Measurements from ENCODE around the gene AXIN2. TPM values are rescaled to one million over a fixed set of nuclear protein-coding genes. Genes with fewer than 3 reads are reported as not detected.

Gene AXIN2, protein sequence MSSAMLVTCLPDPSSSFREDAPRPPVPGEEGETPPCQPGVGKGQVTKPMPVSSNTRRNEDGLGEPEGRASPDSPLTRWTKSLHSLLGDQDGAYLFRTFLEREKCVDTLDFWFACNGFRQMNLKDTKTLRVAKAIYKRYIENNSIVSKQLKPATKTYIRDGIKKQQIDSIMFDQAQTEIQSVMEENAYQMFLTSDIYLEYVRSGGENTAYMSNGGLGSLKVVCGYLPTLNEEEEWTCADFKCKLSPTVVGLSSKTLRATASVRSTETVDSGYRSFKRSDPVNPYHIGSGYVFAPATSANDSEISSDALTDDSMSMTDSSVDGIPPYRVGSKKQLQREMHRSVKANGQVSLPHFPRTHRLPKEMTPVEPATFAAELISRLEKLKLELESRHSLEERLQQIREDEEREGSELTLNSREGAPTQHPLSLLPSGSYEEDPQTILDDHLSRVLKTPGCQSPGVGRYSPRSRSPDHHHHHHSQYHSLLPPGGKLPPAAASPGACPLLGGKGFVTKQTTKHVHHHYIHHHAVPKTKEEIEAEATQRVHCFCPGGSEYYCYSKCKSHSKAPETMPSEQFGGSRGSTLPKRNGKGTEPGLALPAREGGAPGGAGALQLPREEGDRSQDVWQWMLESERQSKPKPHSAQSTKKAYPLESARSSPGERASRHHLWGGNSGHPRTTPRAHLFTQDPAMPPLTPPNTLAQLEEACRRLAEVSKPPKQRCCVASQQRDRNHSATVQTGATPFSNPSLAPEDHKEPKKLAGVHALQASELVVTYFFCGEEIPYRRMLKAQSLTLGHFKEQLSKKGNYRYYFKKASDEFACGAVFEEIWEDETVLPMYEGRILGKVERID
- total RNA-seq (10 to 100 TPM; 21.3 to 22.2 TPM), polyA plus RNA-seq (1 to 10 TPM; 1.8 to 6.7 (median 3.0) TPM), total RNA-seq (1.9 to 16.7 (median 13.8) reads per million in 6 experiments)

DNA sequence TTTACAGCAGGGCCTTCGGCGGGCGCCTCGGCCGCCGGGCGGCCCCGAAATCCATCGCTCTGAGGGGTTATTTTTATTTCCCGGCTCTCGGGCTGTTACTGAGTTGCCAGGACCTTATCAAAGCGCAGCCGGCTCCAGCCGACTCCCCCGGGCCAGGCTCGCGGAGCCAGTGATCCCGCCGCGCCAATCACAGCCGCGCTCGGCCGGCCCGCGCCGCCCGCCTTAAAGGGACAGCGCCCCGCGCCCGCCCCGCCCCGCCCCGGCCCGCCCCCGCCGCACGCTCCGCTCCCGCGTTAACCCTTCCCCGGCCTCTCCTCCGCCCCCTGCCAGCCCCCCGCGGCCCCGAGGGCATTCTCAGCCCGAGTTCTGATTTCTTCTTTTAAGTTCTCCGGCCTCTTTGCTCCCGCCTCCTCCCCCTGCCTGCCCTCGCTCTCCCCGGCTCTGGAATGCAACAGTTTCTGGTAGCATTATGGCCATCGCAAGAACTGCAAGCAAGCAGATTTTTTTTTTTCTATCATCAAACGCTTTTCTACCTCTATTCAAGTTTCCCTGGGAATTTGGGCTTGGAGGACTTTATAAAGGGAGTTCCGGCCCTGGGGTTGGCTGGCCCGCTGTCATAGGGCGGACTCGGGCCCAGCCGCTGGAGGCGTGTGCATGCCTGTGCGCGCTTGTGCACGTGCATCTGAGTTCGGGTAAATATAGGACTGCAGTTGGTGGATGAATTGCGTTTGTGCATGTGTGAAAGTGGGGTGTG is at the start of gene AXIN2:
Gene AXIN2 (minus strand): TSS at position 197 of the 754 bp plus-strand sequence. CDS start 3,028 bp downstream, outside the sequence.
- H3K36me3 Mint-ChIP-seq, result no peaks in the 10 kb centered on the region
- ATAC-seq, result peak; percentile 74 to 82
- peak within 1 kb of the TSS in 9 of 10 donors; percentile 77 to 93 (median 86) for H3K4me3 Mint-ChIP-seq
- H3K4me1 Mint-ChIP-seq, result peaks cover 14 to 39% (median 36%) of the 10 kb centered on the region in 4 donors
- no peaks in the 10 kb centered on the region for H3K9me3 Mint-ChIP-seq
- peaks cover 0 to 2% (median 0%) of the 10 kb centered on the region in 5 donors for H3K27me3 Mint-ChIP-seq
- POLR2A ChIA-PET, result interaction anchor here (1.1 kb wide), 1 partner anchor 10 kb away, joined by 3 read pairs; no protein-coding TSS in a partner anchor
- peak within 1 kb of the TSS; percentile 51 to 93 (median 87) for H3K27ac Mint-ChIP-seq
- DNase-seq, result peak; percentile 76 to 92 (median 86)

DNA sequence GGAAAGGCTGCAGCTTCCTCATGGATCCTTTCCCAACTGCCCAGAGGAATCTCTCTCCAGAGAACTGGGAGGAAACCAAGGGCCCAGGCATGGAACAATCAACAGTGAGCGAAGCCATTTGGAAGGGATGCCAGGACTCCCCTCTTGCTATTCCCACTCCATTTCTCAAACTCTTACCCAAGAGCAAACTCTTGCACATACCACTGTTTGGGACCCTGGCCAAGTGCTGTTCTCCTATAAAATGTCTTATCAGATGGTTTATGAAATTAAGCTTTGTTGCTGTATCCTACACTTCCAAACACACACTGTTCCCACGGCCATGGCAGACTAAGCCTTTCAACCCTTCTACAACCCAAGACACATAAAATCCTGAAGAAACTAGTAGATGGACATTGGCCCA is 48.3 kb upstream of the AXIN2 start:
- DNase-seq, result no peak
- no peak overlapping the region for H3K27ac Mint-ChIP-seq
- no peak overlapping the region for H3K4me3 Mint-ChIP-seq
- no peaks in the 10 kb centered on the region for H3K36me3 Mint-ChIP-seq
- H3K4me1 Mint-ChIP-seq, result peaks cover 0 to 11% (median under 1%) of the 10 kb centered on the region in 4 donors
- ATAC-seq, result no peak
- no peaks in the 10 kb centered on the region for H3K9me3 Mint-ChIP-seq
- POLR2A ChIA-PET, result no interaction called here
- H3K27me3 Mint-ChIP-seq, result peaks cover 0 to 6% (median 0%) of the 10 kb centered on the region in 5 donors

DNA sequence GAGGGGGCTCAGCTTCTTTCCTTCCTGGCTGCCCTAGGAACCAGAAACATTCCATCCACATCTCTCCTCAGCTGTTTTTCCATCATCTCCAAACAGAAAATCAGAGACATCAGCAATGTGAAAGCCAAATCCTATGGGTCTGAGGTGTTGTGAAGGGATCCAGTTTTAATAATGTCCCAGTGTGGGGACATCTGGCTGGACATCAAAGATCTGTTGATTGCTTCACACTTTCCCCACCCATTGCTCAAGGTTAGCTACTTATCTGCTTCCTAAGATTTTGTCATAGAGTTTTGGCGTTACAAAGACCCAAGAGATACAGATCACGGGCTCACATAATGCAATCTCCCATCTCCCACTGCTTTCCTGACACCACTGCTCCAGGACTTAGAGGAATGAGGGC is 47.8 kb upstream of the AXIN2 start:
- H3K4me1 Mint-ChIP-seq, result peaks cover 0 to 11% (median under 1%) of the 10 kb centered on the region in 4 donors
- POLR2A ChIA-PET, result no interaction called here
- DNase-seq, result no peak

DNA sequence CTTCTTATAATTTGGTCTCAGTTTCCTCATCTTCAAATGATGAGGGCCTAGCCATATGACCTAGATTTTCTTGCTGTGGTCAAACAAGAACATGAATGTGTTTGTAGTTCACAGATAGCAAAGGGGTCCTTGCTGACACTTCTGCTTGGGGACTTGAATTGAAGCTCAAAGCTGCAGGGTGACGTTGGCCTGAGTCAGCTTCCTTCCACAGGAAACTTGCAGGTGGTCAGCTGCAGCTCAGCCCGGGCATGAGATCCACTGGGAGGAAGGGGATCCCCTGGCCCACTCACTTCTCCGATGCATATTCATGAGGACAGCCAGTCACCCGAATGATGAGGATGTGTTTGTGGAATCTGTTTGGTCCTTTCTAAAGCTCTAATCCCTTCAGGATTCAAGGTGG is 42.6 kb upstream of the AXIN2 start:
- Mint-ChIP-seq H3K27me3 (peaks cover 0 to 3% (median 0%) of the 10 kb centered on the region in 5 donors), H3K9me3 (no peaks in the 10 kb centered on the region), H3K4me1 (peaks cover 0 to 8% (median 5%) of the 10 kb centered on the region in 4 donors), H3K36me3 (no peaks in the 10 kb centered on the region), H3K4me3 (no peak overlapping the region), H3K27ac (no peak overlapping the region)
- no peak for DNase-seq
- no peak for ATAC-seq
- POLR2A ChIA-PET, result no interaction called here

More for the DNA sequence above, 47.8 kb upstream of the AXIN2 start:
- H3K9me3 Mint-ChIP-seq, result no peaks in the 10 kb centered on the region
- H3K27me3 Mint-ChIP-seq, result peaks cover 0 to 6% (median 0%) of the 10 kb centered on the region in 5 donors
- H3K27ac Mint-ChIP-seq, result no peak overlapping the region
- no peak overlapping the region for H3K4me3 Mint-ChIP-seq
- no peak for ATAC-seq
- no peaks in the 10 kb centered on the region for H3K36me3 Mint-ChIP-seq

DNA sequence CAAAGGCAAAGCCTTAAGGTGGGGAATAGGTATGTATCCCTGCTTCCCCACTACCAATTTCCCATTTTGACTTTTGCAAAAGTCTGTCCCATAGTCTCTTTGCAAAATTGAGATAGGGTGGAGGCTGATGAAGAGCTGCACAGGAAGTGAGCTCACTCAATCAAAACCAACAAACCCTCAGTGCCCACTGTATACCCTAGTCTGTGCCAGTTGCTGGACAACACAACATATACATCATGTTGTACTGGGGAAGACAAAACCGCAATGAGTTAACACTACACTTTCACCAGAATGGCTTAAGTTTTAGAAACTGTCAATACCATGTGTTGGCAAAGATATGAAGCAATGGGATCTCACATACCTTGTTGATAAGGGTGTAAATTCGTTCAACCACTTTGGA is 40.4 kb upstream of the AXIN2 start:
- POLR2A ChIA-PET, result interaction anchor here (0.7 kb wide), 1 partner anchor 399 kb away, joined by 3 read pairs; no protein-coding TSS in a partner anchor
- Mint-ChIP-seq H3K4me1 (peaks cover 0 to 8% (median 4%) of the 10 kb centered on the region in 4 donors), H3K4me3 (no peak overlapping the region), H3K27me3 (peaks cover 0 to 3% (median 0%) of the 10 kb centered on the region in 5 donors), H3K27ac (peak overlapping the region in 1 of 10 donors; percentile 19), H3K9me3 (no peaks in the 10 kb centered on the region), H3K36me3 (no peaks in the 10 kb centered on the region)
- ATAC-seq (no peak), DNase-seq (no peak)

GRCh38 chr17:65601145-65601544 is 39.7 kb upstream of the AXIN2 start:
- H3K4me3 Mint-ChIP-seq, result no peak overlapping the region
- peak overlapping the region in 1 of 10 donors; percentile 15 for H3K27ac Mint-ChIP-seq
- H3K27me3 Mint-ChIP-seq, result peaks cover 0 to 2% (median 0%) of the 10 kb centered on the region in 5 donors
- no peaks in the 10 kb centered on the region for H3K36me3 Mint-ChIP-seq
- peaks cover 0 to 5% (median 4%) of the 10 kb centered on the region in 4 donors for H3K4me1 Mint-ChIP-seq
- POLR2A ChIA-PET, result no interaction called here
- H3K9me3 Mint-ChIP-seq, result no peaks in the 10 kb centered on the region
- DNase-seq (no peak), ATAC-seq (no peak)

DNA sequence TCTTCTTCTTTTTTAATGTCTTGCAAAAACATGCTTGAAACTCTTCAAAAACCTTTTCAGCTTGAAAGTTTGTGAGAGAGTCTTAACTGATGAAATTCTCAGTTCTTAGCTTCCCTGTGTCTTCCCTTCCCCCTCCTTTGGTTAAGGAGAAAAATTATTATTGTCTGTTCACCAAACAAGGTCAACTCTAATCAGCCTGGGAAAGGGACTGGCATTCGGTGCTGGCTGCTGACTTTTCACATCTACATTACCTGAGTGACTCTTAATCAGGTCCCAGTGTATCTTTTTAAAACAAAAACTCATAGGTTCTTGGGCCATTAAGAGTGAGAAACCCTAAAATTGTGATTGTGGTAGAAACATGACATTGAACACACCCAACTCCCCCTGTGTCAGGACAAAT is 39.1 kb upstream of the AXIN2 start:
- no peak for ATAC-seq
- Mint-ChIP-seq H3K36me3 (no peaks in the 10 kb centered on the region), H3K4me1 (peaks cover 0 to 6% (median 3%) of the 10 kb centered on the region in 4 donors), H3K4me3 (no peak overlapping the region), H3K27ac (no peak overlapping the region), H3K9me3 (no peaks in the 10 kb centered on the region), H3K27me3 (peaks cover 0 to 2% (median 0%) of the 10 kb centered on the region in 5 donors)
- POLR2A ChIA-PET, result no interaction called here
- no peak for DNase-seq

DNA sequence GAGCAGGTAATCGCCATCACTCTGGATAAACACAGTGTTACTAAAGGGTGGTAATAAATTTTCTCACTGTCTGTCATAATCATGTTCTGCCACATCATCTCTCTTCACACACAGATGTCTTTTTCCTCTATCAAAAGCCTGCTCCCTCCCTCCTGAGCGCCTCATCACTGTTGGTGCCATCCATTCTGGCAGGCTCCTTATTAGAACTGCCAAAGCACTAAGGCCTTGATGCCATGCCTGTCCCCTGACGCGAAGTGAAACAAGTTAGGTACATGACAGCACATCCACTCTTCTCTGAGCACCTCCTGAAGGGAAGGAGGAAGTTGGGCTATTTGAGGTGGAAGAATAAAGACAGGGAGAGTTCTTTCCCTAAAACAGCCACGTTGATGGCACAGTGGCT is 38.2 kb upstream of the AXIN2 start:
- H3K36me3 Mint-ChIP-seq, result no peaks in the 10 kb centered on the region
- peaks cover under 1 to 14% (median 10%) of the 10 kb centered on the region in 4 donors for H3K4me1 Mint-ChIP-seq
- peaks cover 0 to 2% (median 0%) of the 10 kb centered on the region in 5 donors for H3K27me3 Mint-ChIP-seq
- no peak for DNase-seq
- ATAC-seq, result no peak
- no peak overlapping the region for H3K4me3 Mint-ChIP-seq
- POLR2A ChIA-PET, result no interaction called here
- H3K9me3 Mint-ChIP-seq, result no peaks in the 10 kb centered on the region
- H3K27ac Mint-ChIP-seq, result no peak overlapping the region

DNA sequence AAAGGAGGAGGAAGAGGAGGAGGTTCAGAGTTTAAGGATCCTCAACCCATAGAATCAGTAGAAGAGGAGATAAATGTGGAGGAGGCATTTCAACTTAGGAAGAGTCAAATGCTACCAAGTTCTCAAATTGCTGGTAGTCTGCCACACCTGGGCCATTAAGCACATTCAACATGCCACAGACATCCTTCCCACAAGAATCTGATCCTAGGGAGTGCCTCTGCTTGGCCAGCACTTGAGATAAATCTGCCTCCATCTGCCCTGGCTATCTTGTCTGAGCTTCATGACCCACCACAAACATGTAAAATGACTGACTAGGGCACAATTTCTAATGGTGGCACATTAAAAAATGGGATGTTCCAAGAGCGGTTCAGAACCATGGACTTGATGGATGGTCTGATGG is 37.3 kb upstream of the AXIN2 start:
- ATAC-seq (no peak), DNase-seq (no peak)
- POLR2A ChIA-PET, result interaction anchor here (0.6 kb wide), 1 partner anchor 60 kb away, joined by 4 read pairs; no protein-coding TSS in a partner anchor
- Mint-ChIP-seq H3K9me3 (no peaks in the 10 kb centered on the region), H3K4me3 (no peak overlapping the region), H3K27ac (no peak overlapping the region), H3K36me3 (no peaks in the 10 kb centered on the region), H3K27me3 (peaks cover 0 to 2% (median 0%) of the 10 kb centered on the region in 5 donors), H3K4me1 (peaks cover 8 to 22% (median 19%) of the 10 kb centered on the region in 4 donors)

- Mint-ChIP-seq H3K4me1 (peaks cover 21 to 34% (median 30%) of the 10 kb centered on the region in 4 donors), H3K27me3 (peaks cover 0 to 2% (median 0%) of the 10 kb centered on the region in 5 donors), H3K4me3 (peak overlapping the region in 8 of 10 donors; percentile 26 to 90 (median 68)), H3K36me3 (no peaks in the 10 kb centered on the region), H3K9me3 (no peaks in the 10 kb centered on the region), H3K27ac (peak overlapping the region in 3 of 10 donors; percentile 4 to 43 (median 31))
- POLR2A ChIA-PET, result no interaction called here
- ATAC-seq, result no peak
- DNase-seq, result no peak
These were observed 33.7 kb upstream of the AXIN2 start for GRCh38 chr17:65595071-65595656.

DNA sequence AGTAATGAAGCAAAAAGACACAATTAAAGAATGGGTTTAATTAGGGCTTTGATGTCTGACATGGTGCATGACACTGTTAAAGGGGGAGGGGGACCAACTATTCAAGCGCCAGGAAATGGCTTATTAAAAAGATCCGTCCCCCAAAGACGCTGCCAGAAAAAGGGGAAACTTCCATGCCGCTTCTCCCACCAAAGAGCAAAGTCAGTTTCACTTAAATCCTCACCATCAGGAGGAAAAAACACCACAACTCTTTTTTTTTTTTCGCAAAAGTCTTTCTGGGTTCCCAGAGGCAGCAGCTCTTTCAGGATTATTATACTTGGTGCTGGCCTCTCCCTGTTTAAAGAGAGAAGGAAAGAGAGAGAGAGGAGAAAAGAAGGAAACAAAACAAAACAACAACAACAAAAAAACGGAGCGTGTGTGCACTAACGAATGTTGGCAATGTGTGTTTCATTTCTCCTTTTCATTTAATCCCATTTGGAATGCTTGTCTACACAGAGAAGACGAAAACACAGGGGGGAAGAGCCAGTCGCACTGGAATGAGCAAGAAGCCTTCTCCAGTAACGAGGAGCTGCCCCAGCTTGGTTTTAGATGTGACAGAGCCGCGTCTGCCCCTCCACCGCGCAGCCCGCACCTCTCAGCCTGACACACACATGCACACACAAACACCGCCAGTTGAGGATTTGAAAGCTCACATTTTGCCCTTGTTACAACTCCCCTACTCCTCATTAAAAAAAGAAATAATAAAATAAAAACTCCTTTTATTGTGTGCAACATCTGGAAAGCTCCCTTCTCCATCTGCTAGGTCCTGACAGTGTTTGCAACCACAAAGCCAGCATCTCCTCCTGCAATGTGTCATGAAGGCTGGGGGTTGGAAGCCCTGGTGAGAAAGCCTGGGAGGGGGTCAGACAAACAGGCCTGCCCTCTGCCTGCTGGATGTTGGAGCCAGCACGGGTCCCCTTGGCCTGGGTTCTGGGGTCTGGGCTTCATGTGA is 32.7 kb upstream of the AXIN2 start:
- ATAC-seq (peak; percentile 55 to 59), DNase-seq (peak in 2 of 10 donors; percentile 25 to 27)
- H3K4me1 Mint-ChIP-seq, result peaks cover 22 to 38% (median 31%) of the 10 kb centered on the region in 4 donors
- POLR2A ChIA-PET, result interaction anchor here (1.6 kb wide), 1 partner anchor 10 kb away, joined by 4 read pairs; no protein-coding TSS in a partner anchor
- no peaks in the 10 kb centered on the region for H3K36me3 Mint-ChIP-seq
- H3K27me3 Mint-ChIP-seq, result peaks cover 0 to 2% (median 0%) of the 10 kb centered on the region in 5 donors
- peak overlapping the region in 7 of 10 donors; percentile 11 to 74 (median 43) for H3K27ac Mint-ChIP-seq
- H3K9me3 Mint-ChIP-seq, result no peaks in the 10 kb centered on the region
- peak overlapping the region; percentile 64 to 93 (median 81) for H3K4me3 Mint-ChIP-seq

All from naive thymus-derived CD8-positive, alpha-beta T cell (primary cell).